Germinal center (tissue), 1 donor: ENCODE data around the gene LMTK3.
A peak's percentile ranks its signal among the peaks of the same experiment; 100 is the strongest.

Experiments
- DNase-seq: peaks from one replicate; pipeline ENCODE4 v3.0.0; 2012; ENCODE audit warnings: mixed read lengths, low spot score

Gene LMTK3, protein sequence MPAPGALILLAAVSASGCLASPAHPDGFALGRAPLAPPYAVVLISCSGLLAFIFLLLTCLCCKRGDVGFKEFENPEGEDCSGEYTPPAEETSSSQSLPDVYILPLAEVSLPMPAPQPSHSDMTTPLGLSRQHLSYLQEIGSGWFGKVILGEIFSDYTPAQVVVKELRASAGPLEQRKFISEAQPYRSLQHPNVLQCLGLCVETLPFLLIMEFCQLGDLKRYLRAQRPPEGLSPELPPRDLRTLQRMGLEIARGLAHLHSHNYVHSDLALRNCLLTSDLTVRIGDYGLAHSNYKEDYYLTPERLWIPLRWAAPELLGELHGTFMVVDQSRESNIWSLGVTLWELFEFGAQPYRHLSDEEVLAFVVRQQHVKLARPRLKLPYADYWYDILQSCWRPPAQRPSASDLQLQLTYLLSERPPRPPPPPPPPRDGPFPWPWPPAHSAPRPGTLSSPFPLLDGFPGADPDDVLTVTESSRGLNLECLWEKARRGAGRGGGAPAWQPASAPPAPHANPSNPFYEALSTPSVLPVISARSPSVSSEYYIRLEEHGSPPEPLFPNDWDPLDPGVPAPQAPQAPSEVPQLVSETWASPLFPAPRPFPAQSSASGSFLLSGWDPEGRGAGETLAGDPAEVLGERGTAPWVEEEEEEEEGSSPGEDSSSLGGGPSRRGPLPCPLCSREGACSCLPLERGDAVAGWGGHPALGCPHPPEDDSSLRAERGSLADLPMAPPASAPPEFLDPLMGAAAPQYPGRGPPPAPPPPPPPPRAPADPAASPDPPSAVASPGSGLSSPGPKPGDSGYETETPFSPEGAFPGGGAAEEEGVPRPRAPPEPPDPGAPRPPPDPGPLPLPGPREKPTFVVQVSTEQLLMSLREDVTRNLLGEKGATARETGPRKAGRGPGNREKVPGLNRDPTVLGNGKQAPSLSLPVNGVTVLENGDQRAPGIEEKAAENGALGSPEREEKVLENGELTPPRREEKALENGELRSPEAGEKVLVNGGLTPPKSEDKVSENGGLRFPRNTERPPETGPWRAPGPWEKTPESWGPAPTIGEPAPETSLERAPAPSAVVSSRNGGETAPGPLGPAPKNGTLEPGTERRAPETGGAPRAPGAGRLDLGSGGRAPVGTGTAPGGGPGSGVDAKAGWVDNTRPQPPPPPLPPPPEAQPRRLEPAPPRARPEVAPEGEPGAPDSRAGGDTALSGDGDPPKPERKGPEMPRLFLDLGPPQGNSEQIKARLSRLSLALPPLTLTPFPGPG (N-terminal part only)

DNA sequence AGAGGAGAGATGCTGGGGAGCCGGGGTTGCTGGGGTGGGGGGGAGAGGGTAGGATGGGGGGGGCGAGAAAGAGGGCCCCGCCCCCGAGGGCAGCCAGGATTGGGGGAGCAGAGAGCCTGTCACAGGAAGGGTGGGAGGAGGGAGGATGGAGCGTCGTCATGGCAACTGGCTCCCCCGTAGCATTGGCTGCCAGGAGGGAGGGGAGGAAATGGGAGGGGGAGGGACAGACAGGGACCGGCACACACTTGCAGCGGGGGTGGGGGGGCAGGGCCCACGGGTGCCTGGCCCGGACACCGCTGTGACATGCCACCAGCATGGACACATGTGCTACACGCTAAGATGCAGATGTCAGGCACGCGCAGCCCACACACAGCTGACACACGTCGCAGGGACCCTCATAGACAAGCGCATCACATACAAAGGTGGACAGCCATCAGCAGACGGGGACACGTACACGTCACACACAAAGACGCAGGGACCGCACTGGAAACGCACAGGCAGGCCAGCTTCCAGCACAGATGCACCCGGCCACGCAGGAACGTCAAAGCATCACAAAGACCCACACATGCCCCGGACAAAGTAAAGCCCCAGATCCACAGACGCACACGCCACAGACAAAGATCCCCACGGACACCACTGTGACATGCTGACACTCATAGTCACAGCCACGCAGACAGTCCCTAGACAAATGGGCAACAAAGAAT lies at the start of gene LMTK3:
Gene LMTK3 (minus strand): TSS at position 36 of the 704 bp plus-strand sequence. CDS start 259 bp downstream, outside the sequence.
- DNase-seq, result peak; percentile 57

DNA sequence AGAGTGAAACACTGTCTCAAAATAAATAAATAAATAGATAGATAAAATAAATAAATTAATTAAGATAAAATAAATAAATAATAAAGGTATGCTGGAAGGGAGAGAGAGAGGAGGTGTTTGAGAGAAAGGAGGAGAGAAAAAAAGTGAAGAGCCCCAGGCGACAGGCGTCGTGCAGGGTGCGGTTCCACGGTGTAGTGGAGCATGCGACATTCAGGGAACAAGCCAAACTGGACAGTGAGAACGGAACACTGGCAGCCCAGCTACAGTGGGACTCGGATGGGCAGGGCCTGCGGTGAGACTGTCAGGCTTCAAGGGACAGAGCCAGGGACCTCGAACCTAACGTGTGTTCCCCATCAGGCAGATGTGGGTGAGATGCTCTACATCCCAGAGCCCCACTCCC lies 49.8 kb upstream of the LMTK3 start:
- no peak for DNase-seq

DNA sequence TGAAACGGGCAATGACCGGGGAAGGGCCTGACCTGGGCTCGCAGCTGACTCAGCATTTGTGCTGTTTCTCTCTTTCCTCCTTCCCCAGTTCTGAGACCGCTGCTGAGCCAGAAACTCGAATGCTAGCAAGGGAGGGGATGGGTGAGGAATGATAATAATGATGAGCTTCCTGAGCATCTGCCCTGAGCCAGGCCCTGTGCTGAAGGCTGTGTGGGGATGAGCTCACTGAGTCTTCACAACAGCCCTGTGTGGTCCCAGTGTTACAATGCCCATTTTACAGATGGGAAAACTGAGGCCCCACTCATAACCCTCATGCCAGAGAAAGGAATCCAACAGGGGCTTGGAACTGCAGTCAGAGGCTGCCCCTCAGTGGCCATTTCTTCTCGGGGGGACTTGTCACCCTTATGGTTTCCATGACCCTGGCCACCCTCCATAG lies 48.5 kb upstream of the LMTK3 start:
- DNase-seq, result no peak

DNA sequence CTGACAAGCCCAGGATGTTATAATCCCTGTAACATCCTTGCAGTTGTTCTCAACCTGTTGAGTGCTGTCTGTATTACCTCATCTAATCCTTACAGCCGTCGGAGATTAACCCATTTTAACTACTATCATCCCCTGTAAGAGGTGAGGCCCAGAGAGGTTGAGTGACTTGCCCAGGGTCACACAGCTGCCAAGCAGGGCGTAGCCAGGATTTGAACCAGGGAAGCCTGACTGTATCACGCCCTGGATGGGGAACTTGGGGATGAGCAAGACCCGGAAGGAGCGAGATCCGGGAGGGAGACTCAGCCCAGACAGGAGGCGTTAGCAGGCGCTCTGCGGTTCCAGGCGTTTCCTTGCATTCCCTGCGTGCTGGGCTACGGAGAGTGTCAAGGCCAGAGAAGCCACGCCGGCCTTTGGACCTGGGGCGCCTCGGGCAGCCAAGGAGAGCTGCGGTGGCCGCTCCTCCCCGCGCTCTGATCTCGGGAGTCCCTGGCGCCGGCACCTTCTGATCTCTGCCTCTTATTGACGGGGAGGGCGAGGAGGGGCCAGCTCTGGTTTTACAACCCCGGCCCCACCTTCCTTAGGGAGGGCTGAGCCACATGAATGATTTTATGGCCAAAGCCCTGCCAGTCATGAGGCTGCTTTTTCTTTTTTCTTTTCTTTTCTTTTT lies 46.5 kb upstream of the LMTK3 start:
- no peak for DNase-seq

DNA sequence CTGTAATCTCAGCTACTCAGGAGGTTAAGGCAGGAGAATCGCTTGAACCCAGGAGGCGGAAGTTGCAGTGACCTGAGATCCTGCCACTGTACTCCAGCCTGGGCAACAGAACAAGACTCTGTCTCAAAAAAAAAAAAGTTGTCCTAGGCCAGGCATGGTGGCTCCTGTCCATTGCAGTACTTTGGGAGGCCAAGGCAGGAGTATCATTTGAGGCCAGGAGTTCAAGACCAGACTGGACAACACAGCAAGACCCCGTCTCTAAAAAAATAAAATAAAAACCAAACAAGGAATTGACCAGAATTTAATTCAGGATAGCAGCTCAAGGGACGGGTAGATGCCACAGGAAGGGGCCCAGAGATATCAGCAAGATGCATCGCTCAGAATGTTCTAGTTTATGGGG lies 45.2 kb upstream of the LMTK3 start:
- no peak for DNase-seq

DNA sequence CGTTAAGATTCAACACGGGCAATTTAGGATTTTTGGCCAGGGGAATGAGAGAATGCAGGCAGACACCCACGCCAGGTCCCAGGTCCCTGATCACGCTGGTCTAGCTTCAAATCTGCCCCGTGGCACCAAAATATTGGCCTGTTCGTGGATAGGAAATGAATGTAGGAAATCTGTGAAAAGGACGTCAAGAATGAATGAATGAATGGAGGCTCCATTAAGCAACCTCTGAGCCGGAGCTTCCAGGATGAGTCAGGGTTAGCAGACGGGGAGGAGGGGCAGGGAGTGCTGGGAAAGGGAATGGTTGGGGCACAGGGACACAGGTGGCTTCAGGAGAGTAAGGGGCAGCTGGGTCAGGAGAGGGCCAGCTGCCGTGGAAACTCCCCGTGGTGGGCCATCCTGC lies 44.5 kb upstream of the LMTK3 start:
- no peak for DNase-seq

DNA sequence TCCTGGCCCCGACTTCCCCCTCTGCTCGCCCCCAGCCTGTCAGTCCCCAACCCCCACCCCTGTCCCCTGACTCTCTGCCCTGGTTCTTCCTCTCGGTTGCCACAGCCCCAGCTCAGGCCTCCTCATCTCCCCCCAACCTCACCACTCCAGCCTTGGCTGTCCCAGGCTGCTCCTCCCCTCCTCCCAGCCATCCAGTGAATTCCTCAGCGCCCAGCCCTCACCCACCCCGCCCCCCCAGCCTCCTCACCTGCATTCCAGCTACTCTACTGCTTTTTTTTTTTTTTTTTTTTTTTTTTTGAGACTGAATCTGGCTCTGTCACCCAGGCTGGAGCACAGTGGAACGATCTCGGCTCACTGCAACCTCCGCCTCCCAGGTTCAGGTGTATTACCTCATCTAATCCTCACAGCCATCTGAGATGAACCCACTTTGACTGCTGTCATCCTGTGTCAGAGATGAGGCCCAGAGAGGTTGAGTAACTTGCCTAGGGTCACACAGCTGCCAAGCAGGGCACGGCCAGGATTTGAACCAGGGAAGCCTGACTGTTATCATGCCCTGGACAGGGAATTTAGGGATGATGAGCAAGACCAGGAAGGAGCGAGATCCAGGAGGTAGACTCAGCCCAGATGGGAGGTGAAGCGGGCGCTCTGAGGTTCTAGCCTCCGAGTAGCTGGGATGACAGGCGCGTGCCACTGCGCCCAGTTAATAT lies 42.9 kb upstream of the LMTK3 start:
- DNase-seq, result no peak

DNA sequence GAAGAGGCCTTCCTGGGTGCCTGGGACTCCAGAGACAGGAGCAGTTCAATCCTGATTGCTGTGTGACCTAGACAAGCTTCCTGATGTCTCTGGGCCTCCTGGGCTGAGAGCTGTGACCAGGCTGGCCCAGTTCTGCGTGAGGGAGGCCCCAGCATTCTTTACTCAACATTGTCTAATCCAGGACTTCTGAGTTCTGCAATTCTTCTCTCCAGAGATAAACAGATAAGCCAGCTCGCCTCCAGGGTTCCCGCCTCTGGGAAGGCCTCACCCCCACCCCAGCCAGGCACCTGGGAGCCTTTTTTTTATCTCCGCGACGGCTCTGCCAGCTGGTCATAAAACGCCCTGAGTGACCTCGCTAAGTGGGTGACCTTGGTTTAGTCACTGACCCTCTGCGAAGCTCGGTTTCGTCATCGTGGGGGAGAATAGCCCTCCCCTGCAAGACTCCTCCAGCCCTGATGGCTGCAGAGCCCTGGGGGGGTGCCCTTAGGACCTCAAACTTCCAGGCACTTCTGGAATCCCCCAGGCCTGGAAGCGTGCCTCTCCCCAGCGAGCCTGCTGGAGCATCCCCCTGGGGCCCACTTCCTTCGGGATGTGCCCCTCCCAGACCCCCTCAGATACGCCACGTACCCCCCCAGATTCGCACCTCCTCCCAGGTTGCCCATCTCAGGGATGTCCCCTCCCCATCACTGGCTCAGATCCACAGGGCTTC lies 42.2 kb upstream of the LMTK3 start:
- no peak for DNase-seq

DNA sequence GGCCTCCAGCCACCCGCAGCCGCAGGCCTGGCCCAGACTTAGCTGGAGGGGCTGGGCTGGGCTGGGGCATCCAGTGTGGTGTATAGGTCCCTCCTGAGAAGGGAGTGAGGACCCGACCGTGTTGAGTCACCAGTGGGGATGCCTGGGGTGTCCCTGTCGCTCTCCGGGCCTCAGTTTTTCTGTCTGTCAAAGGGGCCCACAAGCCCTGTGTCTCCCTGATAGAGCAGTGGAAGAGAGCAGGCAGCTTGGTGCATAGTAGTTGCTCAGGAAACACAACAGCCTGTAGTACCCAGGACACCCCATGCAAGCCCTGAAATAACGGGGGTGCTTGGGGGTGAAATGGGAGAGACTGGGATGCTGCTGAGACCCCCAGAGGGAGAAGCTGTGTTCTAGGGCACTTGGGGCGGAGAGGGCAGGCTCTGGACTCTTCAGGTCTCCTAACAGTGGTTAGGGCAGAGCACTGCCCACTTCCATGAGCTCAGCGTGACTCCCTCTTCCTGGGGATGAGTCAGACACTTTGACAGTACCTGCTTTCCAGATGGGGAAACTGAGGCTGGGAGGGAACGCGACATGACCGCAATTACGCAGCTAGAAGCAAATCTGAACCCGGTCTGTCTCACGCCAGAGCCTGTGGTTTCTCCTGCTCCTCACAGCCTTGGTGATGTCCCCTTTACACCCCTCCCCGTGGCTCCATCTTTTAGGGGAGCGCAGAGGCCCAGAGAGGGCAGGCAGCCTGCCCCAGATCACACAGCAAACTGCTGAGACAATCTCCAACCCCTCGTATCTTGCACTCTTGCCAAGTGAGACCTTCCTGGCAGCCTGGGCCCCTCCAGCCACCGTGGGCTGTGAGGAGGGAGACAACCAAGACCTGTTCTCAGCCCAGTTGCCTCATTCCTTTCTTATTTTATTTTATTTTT lies 41.0 kb upstream of the LMTK3 start:
- DNase-seq, result no peak

DNA sequence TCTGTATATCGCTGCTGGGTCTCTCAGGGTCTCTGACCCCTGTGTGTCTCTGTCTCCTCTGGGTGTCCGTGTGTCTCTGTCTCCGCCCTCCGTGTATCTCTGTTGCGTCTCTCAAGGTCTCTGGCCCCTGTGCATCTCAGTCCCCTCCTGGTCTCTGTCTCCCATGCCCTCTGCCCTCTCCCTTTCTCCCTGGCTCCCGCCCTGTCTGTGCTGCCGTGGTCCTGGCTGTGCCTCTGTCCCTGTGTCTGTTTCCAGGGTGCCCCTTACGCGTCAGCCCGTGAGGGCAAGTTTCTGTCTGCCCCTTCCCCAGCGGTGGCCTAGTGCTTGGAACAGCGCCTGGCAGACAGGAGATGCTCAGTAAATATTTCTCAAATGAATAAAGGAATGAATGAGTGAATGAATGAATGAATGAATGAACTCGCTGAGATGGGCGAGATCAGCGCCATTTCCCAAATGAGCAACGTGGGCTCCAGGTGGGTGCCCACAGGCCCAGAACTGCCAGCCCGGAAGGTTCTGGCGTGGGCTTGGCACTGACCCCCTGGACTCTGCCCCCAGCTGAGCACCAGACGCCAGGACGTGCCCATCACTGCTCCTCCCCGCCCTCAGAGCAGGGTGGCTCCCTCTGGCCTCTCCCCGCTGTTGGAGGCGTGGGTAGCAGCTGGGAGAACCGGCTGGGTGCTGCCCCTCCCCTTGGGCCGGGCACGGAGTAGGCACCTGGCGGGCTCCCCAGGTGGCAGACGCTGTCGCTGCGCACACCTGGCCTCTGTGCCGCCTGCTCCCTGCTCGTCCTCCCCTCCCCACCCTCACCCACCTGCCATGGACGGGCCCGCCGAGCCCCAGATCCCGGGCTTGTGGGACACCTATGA lies 40.0 kb upstream of the LMTK3 start, which contains the start of gene SULT2B1:
Gene SULT2B1 (plus strand): TSS at position 736 of the 866 bp plus-strand sequence. CDS start 81 bp downstream, at position 817.
- DNase-seq, result no peak

DNA sequence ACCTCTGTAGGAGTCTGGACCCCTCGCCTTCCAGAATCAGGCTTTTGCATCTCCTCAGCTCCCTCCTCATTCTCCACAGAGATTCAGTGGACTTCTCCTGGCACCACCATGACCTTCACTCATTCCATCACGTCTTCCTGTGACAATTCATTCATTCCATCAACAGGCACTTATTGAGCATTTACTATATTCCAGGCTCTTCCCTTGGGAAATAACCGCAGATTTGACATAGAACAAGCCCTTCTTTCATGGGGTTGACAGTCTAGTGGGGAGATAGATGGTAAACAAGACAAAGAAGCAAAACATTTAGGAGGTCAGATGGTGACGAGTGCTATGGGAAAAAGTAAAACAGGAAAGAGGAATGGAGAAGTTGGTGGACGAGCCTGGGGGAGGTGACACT lies 37.7 kb upstream of the LMTK3 start:
- DNase-seq, result no peak

DNA sequence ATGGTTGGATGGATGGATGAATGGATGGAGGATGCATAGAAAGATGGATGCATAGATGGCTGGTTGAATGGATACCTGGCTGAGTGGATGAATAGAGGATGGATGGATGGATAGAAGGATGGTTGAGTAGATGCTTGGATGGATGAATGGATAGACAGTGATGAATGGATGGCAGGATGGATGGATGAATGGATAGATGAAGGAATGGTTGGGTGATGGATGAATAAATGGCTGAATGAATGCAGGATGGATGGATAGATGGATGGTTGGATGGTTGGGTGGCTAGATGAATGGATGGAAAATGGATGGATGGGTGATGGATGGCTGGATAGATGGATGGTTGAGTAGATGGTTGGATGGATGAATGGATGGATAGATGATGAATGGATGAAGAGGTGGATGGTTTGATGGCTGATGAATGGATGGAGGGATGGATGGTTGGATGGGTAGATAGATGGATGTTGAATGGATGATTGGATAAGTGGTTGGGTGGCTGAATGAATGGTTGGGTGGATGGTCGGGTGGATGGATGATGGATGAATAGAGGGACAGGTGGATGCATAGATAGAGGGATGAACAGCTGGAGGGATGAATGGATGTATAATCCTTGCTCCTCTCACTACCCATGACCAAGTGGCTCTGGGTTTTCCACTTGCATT lies 36.7 kb upstream of the LMTK3 start:
- DNase-seq, result no peak

DNA sequence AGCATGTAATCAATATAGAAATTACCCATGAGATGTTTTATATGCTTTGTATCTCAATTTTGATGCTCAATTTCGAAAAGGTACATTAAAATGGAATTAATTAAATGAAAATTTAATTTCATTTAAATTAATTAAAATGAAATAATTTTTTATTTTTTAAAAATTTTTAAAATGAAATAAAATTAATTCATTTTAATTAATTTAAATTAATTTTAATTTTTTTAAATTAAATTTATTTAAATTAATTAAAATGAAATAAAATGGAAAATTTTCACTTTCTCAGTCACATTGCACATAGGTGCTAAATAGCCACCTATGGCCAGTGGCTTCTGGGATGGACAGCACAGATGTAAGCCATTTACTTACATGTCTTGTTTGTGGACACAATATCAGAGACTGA lies 36.1 kb upstream of the LMTK3 start:
- no peak for DNase-seq

DNA sequence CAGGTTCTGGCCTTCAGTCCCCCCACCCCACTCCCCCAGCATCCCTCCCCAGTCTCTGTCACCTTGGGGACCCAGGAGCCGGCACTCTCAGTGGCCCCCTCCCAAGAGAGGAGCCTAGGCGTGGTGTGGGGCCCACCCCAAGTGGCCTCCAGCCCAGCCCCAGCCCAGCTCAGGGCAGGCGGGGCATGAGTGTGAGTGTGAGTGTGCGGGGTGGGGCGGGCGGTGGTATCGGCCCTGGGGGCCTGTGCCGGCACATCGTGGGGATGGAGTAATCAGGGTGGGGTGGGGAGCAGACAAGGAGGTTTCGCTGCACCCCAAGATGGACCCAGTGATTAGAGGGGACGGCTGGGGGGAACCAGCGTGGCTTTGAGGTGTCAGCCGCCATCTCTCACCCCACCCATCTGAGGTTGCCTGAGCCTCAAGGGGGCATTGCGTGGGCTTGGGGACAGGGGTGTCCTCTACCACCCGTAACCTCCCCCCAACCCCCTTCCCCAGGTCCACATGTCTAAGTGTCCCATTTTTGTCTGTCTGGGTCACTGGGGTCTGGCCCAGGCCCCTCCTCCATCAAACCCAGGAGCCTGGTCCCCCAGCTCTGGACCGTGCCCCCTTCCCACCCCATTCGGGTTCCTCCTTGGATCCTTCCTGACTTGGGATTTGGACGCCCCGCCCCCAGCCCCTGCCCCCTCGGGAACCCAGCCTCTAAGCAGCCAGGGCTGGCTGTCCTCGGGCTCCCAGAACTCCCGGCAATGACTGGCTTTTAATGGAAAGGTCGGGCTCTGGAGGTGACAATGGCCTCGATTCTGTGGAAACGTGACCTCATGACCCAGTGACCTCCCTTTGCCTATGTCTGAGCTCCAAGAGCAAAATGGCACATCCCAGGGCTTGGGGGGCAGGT lies 33.5 kb upstream of the LMTK3 start:
- DNase-seq, result no peak

DNA sequence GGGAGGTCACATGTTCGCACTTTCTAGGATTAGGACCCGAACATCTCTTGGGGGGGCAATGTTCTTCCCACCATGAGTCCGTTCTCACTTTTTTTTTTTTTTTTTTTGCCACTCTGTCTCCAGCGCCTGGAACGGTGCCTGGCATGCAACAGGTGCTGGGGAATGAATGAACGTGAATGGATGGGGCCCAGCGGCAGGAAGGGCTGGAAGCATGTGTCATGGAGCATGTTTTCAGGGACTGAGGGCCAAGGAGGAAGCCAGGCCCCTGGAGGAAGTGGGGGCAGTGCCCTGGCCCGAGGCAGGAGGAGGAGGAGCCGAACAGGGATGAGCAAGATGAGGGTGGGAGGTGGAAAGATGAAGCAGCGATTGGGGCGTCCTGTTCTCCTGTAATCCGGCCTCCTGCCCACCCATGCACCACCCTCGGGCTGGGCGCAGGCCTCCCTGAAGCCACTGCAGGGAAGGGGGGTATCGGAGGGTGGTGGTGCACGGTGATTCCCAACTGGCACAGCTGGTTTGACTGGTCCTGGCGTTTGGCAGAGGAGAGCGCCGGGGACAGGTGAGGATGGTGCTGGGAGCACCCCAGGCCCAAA lies 31.6 kb upstream of the LMTK3 start:
- DNase-seq, result no peak

DNA sequence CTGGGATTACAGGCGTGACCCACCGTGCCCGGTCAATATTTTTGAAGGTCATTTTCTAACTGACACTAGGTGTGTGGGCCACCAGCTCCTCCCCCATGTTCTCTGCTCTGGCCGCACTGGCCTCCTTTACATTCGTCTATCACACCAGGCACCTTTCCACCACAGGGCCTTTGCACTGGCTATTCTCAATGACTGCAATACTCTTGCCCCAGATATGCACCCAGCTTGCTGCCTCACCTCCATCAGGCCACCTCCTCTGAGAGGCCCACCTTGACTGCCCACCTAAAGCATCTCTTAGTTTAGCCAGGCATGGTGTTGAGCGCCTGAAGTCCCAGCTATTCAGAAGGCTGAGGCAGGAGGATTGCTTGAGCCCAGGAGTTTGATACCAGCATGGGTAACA lies 30.2 kb upstream of the LMTK3 start:
- DNase-seq, result no peak
